BLaER1 (cell line): ENCODE measurements around the gene WDR91.
"Not testable (repeated sequence)": the region's sequence is repeated elsewhere in the genome, so short reads cannot be mapped to it uniquely, and the experiment has no call there.

ENCODE experiments used
- H3K27ac ChIP-seq: shearing (Covaris generic); formaldehyde crosslinking; 2 replicates; pipeline ENCODE4 v1.8.1; 2022
- H3K27me3 ChIP-seq: shearing (Covaris generic); formaldehyde crosslinking; 2 replicates; pipeline ENCODE4 v1.8.1; 2022
- H3K36me3 ChIP-seq: shearing (Covaris generic); formaldehyde crosslinking; 2 replicates; pipeline ENCODE4 v1.8.1; 2022
- H3K4me1 ChIP-seq: shearing (Covaris generic); formaldehyde crosslinking; 2 replicates; pipeline ENCODE4 v1.8.1; 2022
- H3K4me2 ChIP-seq: shearing (Covaris generic); formaldehyde crosslinking; 2 replicates; pipeline ENCODE4 v1.8.1; 2022
- H3K4me3 ChIP-seq: shearing (Covaris generic); formaldehyde crosslinking; 2 replicates; pipeline ENCODE4 v1.8.1; 2022
- H3K9ac ChIP-seq: shearing (Covaris generic); formaldehyde crosslinking; 2 replicates; pipeline ENCODE4 v1.8.1; 2022
- H3K9me3 ChIP-seq: shearing (Covaris generic); formaldehyde crosslinking; 2 replicates; pipeline ENCODE4 v1.8.1; 2022
- H4K20me1 ChIP-seq: shearing (Covaris generic); formaldehyde crosslinking; 2 replicates; pipeline ENCODE4 v1.8.1; 2022
- Cebpa-rat ChIP-seq: shearing (Covaris generic); IDR thresholded peaks from 2 replicates; pipeline ENCODE4 v1.8.1; 2022

WDR91 gene

GRCh38 chr7:135233570-135233969 is 22.2 kb upstream of the WDR91 start, which contains the start of gene STRA8:
TSS of gene STRA8 (plus strand) at chr7:135233838. CDS start at chr7:135240525, 6,687 bp downstream.
- H3K27ac ChIP-seq, result no peak within 1 kb of the TSS
- H3K4me2 ChIP-seq, result no peak within 1 kb of the TSS
- no peak within 1 kb of the TSS for H3K9ac ChIP-seq
- H3K4me1 ChIP-seq, result peaks cover 33% of the 10 kb centered on the region
- no peaks in the 10 kb centered on the region for H3K36me3 ChIP-seq
- no peaks in the 10 kb centered on the region for H4K20me1 ChIP-seq
- peaks cover 3% of the 10 kb centered on the region for H3K9me3 ChIP-seq
- no peak within 1 kb of the TSS for H3K4me3 ChIP-seq
- TF ChIP-seq Cebpa-rat, result no peak
- H3K27me3 ChIP-seq, result no peaks in the 10 kb centered on the region

- H3K9me3 ChIP-seq, result peaks cover 3% of the 10 kb centered on the region
- H3K4me2 ChIP-seq, result no peak overlapping the region
- peaks cover 24% of the 10 kb centered on the region for H3K4me1 ChIP-seq
- H3K27me3 ChIP-seq, result no peaks in the 10 kb centered on the region
- no peaks in the 10 kb centered on the region for H3K36me3 ChIP-seq
- no peak overlapping the region for H3K9ac ChIP-seq
- no peak for TF ChIP-seq Cebpa-rat
- H3K4me3 ChIP-seq, result no peak overlapping the region
- no peak overlapping the region for H3K27ac ChIP-seq
- no peaks in the 10 kb centered on the region for H4K20me1 ChIP-seq
These were observed 21.4 kb upstream of the WDR91 start for GRCh38 chr7:135232720-135233119.

- Histone ChIP-seq H3K4me2 (no peak overlapping the region), H3K27ac (no peak overlapping the region), H3K4me3 (no peak overlapping the region), H4K20me1 (no peaks in the 10 kb centered on the region), H3K9me3 (peaks cover 3% of the 10 kb centered on the region), H3K4me1 (peaks cover 19% of the 10 kb centered on the region), H3K27me3 (no peaks in the 10 kb centered on the region), H3K36me3 (no peaks in the 10 kb centered on the region), H3K9ac (no peak overlapping the region)
- TF ChIP-seq Cebpa-rat, result no peak
These were observed 20.8 kb upstream of the WDR91 start for GRCh38 chr7:135232087-135232486.

- H3K27me3 ChIP-seq, result no peaks in the 10 kb centered on the region
- H3K9me3 ChIP-seq, result peaks cover 3% of the 10 kb centered on the region
- no peak for TF ChIP-seq Cebpa-rat
- no peak overlapping the region for H3K27ac ChIP-seq
- no peak overlapping the region for H3K4me3 ChIP-seq
- H3K36me3 ChIP-seq, result no peaks in the 10 kb centered on the region
- H3K4me2 ChIP-seq, result no peak overlapping the region
- no peak overlapping the region for H3K9ac ChIP-seq
- H4K20me1 ChIP-seq, result no peaks in the 10 kb centered on the region
- H3K4me1 ChIP-seq, result peaks cover 15% of the 10 kb centered on the region
These were observed 20.4 kb upstream of the WDR91 start for GRCh38 chr7:135231686-135232085.

GRCh38 chr7:135224027-135224426 is 12.7 kb upstream of the WDR91 start:
- no peak for TF ChIP-seq Cebpa-rat
- H3K9me3 ChIP-seq, result peaks cover 23% of the 10 kb centered on the region
- no peak overlapping the region for H3K9ac ChIP-seq
- peak overlapping the region; percentile 13 for H3K4me2 ChIP-seq
- H3K4me3 ChIP-seq, result no peak overlapping the region
- H3K27ac ChIP-seq, result no peak overlapping the region
- H3K36me3 ChIP-seq, result no peaks in the 10 kb centered on the region
- no peaks in the 10 kb centered on the region for H3K27me3 ChIP-seq
- no peaks in the 10 kb centered on the region for H4K20me1 ChIP-seq
- H3K4me1 ChIP-seq, result peaks cover 16% of the 10 kb centered on the region

GRCh38 chr7:135217645-135218509 is 6.6 kb upstream of the WDR91 start:
- Histone ChIP-seq H3K4me2 (no peak overlapping the region), H3K4me1 (no peaks in the 10 kb centered on the region), H3K9ac (no peak overlapping the region), H3K9me3 (peaks cover 22% of the 10 kb centered on the region), H3K27me3 (no peaks in the 10 kb centered on the region), H3K27ac (no peak overlapping the region), H4K20me1 (no peaks in the 10 kb centered on the region), H3K36me3 (no peaks in the 10 kb centered on the region), H3K4me3 (no peak overlapping the region)
- TF ChIP-seq Cebpa-rat, result no peak

- Histone ChIP-seq H3K27ac (no peak overlapping the region), H3K9me3 (peaks cover 6% of the 10 kb centered on the region), H3K4me1 (no peaks in the 10 kb centered on the region), H4K20me1 (no peaks in the 10 kb centered on the region), H3K4me3 (no peak overlapping the region), H3K9ac (no peak overlapping the region), H3K36me3 (no peaks in the 10 kb centered on the region), H3K27me3 (no peaks in the 10 kb centered on the region), H3K4me2 (no peak overlapping the region)
- TF ChIP-seq Cebpa-rat, result no peak
These were observed 4.4 kb upstream of the WDR91 start for GRCh38 chr7:135215698-135216097.

- Histone ChIP-seq H3K27me3 (no peaks in the 10 kb centered on the region), H3K9me3 (0 out of 2 replicates have a peak, but pooled peaks cover under 1% of the 10 kb centered on the region), H3K27ac (no peak overlapping the region), H4K20me1 (no peaks in the 10 kb centered on the region), H3K36me3 (no peaks in the 10 kb centered on the region), H3K4me2 (no peak overlapping the region), H3K4me3 (no peak overlapping the region), H3K9ac (no peak overlapping the region), H3K4me1 (peaks cover 5% of the 10 kb centered on the region)
- no peak for TF ChIP-seq Cebpa-rat
These were observed 3.9 kb upstream of the WDR91 start for GRCh38 chr7:135215180-135215579.

GRCh38 chr7:135213831-135214230 is 2.5 kb upstream of the WDR91 start:
- Histone ChIP-seq H3K4me2 (no peak overlapping the region), H4K20me1 (no peaks in the 10 kb centered on the region), H3K9ac (no peak overlapping the region), H3K4me3 (no peak overlapping the region), H3K36me3 (no peaks in the 10 kb centered on the region), H3K9me3 (no peaks in the 10 kb centered on the region), H3K27ac (no peak overlapping the region), H3K27me3 (no peaks in the 10 kb centered on the region), H3K4me1 (peaks cover 18% of the 10 kb centered on the region)
- no peak for TF ChIP-seq Cebpa-rat

GRCh38 chr7:135211946-135212685 is 790 bp upstream of the WDR91 start:
- Histone ChIP-seq H3K9ac (peak overlapping the region; percentile 78), H3K27ac (peak overlapping the region; percentile 63; the same call in 1 of the 2 replicates), H3K4me2 (peak overlapping the region; percentile 80), H3K4me1 (peaks cover 36% of the 10 kb centered on the region), H3K4me3 (peak overlapping the region; percentile 83)
- not testable (repeated sequence) for H3K9me3 ChIP-seq, H3K36me3 ChIP-seq, H4K20me1 ChIP-seq, H3K27me3 ChIP-seq
